Loucy (cell line): ENCODE results near the gene GAS7.

Experiments
- H2AFZ ChIP-seq: fragments of 200-600 bp; sonication (generic); 2 replicates; pipeline ENCODE4 v1.6.0; 2016; ENCODE audit warnings: antibody characterized with exemption, mild to moderate bottlenecking, low read length, moderate library complexity
- H3F3A ChIP-seq: fragments of 200-600 bp; 2 replicates; pipeline ENCODE4 v1.6.0; 2016; ENCODE audit warnings: antibody characterized with exemption, low read depth, mild to moderate bottlenecking
- H3K27me3 ChIP-seq: fragments of 200-600 bp; sonication (generic); 2 replicates; pipeline ENCODE4 v1.6.1; 2014; ENCODE audit warnings: low read length, mild to moderate bottlenecking; ENCODE audit not compliant: insufficient read depth, poor library complexity, severe bottlenecking
- H3K36me3 ChIP-seq: fragments of 200-600 bp; sonication (generic); 2 replicates; pipeline ENCODE4 v1.6.1; 2016; ENCODE audit warnings: low read length; ENCODE audit not compliant: insufficient read depth
- H3K4me1 ChIP-seq: fragments of 200-600 bp; sonication (generic); 2 replicates; pipeline ENCODE4 v1.5.1; 2014; ENCODE audit warnings: low read length, mild to moderate bottlenecking; ENCODE audit not compliant: insufficient read depth, poor library complexity, severe bottlenecking
- H3K4me2 ChIP-seq: fragments of 200-600 bp; sonication (generic); 2 replicates; pipeline ENCODE4 v1.6.0; 2014; ENCODE audit warnings: antibody characterized with exemption, low read length, low read depth, mild to moderate bottlenecking; ENCODE audit not compliant: poor library complexity, severe bottlenecking
- H3K4me3 ChIP-seq: fragments of 200-600 bp; sonication (generic); 2 replicates; pipeline ENCODE4 v1.5.1; 2014; ENCODE audit warnings: low read length, mild to moderate bottlenecking, mixed read lengths; ENCODE audit not compliant: poor library complexity, severe bottlenecking
- H3K79me2 ChIP-seq: fragments of 200-600 bp; sonication (generic); 2 replicates; pipeline ENCODE4 v1.6.1; 2014; ENCODE audit warnings: low read length; ENCODE audit not compliant: insufficient read depth
- H3K9ac ChIP-seq: fragments of 200-600 bp; sonication (generic); 2 replicates; pipeline ENCODE4 v1.6.0; 2014; ENCODE audit warnings: mild to moderate bottlenecking, low read depth, low read length, moderate library complexity; ENCODE audit not compliant: poor library complexity, severe bottlenecking
- H3K9me2 ChIP-seq: fragments of 200-600 bp; sonication (generic); replicated peaks from 2 replicates; pipeline ENCODE4 v1.6.1; 2016; ENCODE audit warnings: low read depth, low read length, mixed read lengths
- H3K9me3 ChIP-seq: fragments of 200-600 bp; sonication (generic); 2 replicates; pipeline ENCODE4 v1.6.1; 2014; ENCODE audit warnings: mild to moderate bottlenecking, antibody characterized with exemption, low read length, low read depth; ENCODE audit not compliant: insufficient read depth
- H4K20me1 ChIP-seq: fragments of 200-600 bp; sonication (generic); 2 replicates; pipeline ENCODE4 v1.6.0; 2014; ENCODE audit warnings: antibody characterized with exemption, low read length, mild to moderate bottlenecking; ENCODE audit not compliant: insufficient read depth, poor library complexity, severe bottlenecking
- CTCF ChIP-seq: fragments of 200-600 bp; sonication (generic); conservative IDR thresholded peaks from 2 replicates; pipeline ENCODE4 v1.5.1; 2014; ENCODE audit warnings: mild to moderate bottlenecking, antibody characterized with exemption, low read length
- EZH2phosphoT487 ChIP-seq: fragments of 200-600 bp; IDR thresholded peaks from 2 replicates; pipeline ENCODE4 v1.6.1; 2018; ENCODE audit warnings: antibody characterized with exemption, mild to moderate bottlenecking, moderate library complexity, borderline replicate concordance

Gene GAS7

DNA sequence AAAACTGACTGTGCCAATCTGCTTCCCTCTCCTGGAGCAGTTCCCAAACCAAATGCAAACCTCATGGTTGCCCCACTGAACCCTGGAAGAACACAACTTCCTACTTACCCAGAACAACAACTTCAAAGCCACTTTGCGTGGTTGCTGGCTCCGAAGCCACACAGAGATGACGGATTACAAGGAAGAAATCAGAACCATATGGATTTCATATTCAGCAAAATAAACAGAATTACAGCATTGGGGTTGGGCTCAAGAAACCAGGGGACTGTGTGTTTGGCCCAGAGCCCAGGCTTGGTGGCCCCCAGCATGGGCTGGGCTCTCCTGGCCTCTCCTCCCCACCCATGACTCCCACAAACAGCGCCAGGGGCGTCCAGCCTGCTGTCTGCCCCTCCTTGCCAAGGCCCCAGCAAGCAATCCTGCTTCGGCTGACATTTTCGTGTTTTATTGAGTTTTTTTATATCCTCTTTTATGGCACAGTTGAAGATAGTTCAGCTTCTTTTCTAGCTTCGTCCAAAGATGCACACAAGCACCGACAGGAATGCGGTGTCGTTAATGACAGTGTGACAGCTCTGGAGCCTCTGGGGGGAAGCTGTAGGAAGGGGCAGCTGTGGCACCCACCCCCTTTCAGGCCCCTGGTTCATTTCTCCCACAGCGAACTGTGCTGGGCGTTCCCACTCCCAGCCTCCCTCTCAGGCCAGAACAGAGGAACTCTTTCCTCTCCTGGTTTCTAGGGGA lies 137.1 kb downstream of the GAS7 start:
- no peaks in the 10 kb centered on the region; the same call in 1 of the 2 replicates for H3K9me3 ChIP-seq
- H3F3A ChIP-seq, result 0 out of 2 replicates have a peak, but pooled peaks cover 5% of the 10 kb centered on the region
- no peak overlapping the region for H3K9ac ChIP-seq
- no peak overlapping the region for H2AFZ ChIP-seq
- no peaks in the 10 kb centered on the region for H3K27me3 ChIP-seq
- H3K36me3 ChIP-seq, result 0 out of 2 replicates have a peak, but pooled peaks cover 4% of the 10 kb centered on the region
- no peaks in the 10 kb centered on the region for H3K9me2 ChIP-seq
- no peaks in the 10 kb centered on the region for H4K20me1 ChIP-seq
- no peak for TF ChIP-seq EZH2phosphoT487
- TF ChIP-seq CTCF, result no peak
- H3K4me2 ChIP-seq, result no peak overlapping the region
- no peak overlapping the region for H3K4me3 ChIP-seq
- H3K79me2 ChIP-seq, result peaks cover 82% of the 10 kb centered on the region
- H3K4me1 ChIP-seq, result peaks cover 40% of the 10 kb centered on the region

GRCh38 chr17:10060526-10060925 lies 137.9 kb downstream of the GAS7 start:
- Histone ChIP-seq H2AFZ (no peak overlapping the region), H3F3A (0 out of 2 replicates have a peak, but pooled peaks cover 5% of the 10 kb centered on the region), H4K20me1 (no peaks in the 10 kb centered on the region), H3K36me3 (0 out of 2 replicates have a peak, but pooled peaks cover 4% of the 10 kb centered on the region), H3K9me3 (no peaks in the 10 kb centered on the region; the same call in 1 of the 2 replicates), H3K27me3 (no peaks in the 10 kb centered on the region), H3K4me1 (peaks cover 40% of the 10 kb centered on the region), H3K4me3 (no peak overlapping the region), H3K9me2 (no peaks in the 10 kb centered on the region), H3K79me2 (peaks cover 81% of the 10 kb centered on the region), H3K4me2 (no peak overlapping the region), H3K9ac (no peak overlapping the region)
- TF ChIP-seq EZH2phosphoT487 (no peak), CTCF (no peak)

GRCh38 chr17:10059684-10060211 lies 138.7 kb downstream of the GAS7 start:
- Histone ChIP-seq H3F3A (0 out of 2 replicates have a peak, but pooled peaks cover 5% of the 10 kb centered on the region), H3K36me3 (no peaks in the 10 kb centered on the region), H3K79me2 (peaks cover 81% of the 10 kb centered on the region), H2AFZ (no peak overlapping the region), H3K4me3 (no peak overlapping the region), H3K9ac (no peak overlapping the region), H4K20me1 (no peaks in the 10 kb centered on the region), H3K9me3 (no peaks in the 10 kb centered on the region), H3K27me3 (no peaks in the 10 kb centered on the region), H3K9me2 (no peaks in the 10 kb centered on the region), H3K4me2 (no peak overlapping the region), H3K4me1 (peaks cover 46% of the 10 kb centered on the region)
- TF ChIP-seq CTCF (no peak), EZH2phosphoT487 (no peak)
